WTC11 (cell line): ENCODE measurements around the gene CFAP157.

Experiments
- ATF3 ChIP-seq: sonication (generic); formaldehyde crosslinking; conservative IDR thresholded peaks from 2 replicates; pipeline ENCODE4 v1.8.1; 2022; ENCODE audit warnings: mild to moderate bottlenecking, missing genetic modification reagents
- PRRX2 ChIP-seq: fragments of 250-450 bp; sonication (Bioruptor Pico); IDR thresholded peaks from 2 replicates; pipeline ENCODE4 v1.8.0; 2021; ENCODE audit warnings: mild to moderate bottlenecking

GRCh38 chr9:127714951-127715469, 8.2 kb downstream of the CFAP157 start:
- no peak for TF ChIP-seq ATF3 (CRISPR knock-in tag)
- TF ChIP-seq PRRX2: no peak
